ENCODE results near the gene ZSCAN21.
A peak's percentile ranks its signal among the peaks of the same experiment; 100 is the strongest.

Gene ZSCAN21

DNA sequence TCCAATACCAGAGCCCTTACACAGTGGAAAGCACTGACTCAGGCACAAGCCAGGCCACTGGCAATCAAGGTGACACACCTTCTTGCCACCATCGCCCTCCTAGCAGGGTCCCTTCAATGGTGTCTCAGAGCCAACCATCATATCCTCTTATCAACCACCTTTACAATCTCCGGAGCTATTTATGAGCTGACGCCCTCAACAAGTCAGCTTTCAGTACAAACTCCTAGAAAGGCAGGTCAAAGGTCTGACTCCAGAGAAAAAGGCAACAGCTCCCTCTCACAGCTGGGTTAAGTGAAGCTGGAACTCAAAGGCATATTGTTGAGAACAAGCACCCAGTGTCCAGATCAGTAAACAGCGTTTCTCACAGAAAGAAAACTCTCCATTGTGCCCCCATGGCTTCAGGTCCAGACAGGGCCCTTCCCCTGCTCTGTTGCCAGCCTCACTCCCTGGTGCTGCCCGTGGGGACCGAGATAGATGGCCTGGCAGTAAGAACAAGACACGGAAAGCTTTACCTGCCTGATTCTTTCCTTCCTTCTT is 29.5 kb downstream of the ZSCAN21 start:
- no peak for DNase-seq

DNA sequence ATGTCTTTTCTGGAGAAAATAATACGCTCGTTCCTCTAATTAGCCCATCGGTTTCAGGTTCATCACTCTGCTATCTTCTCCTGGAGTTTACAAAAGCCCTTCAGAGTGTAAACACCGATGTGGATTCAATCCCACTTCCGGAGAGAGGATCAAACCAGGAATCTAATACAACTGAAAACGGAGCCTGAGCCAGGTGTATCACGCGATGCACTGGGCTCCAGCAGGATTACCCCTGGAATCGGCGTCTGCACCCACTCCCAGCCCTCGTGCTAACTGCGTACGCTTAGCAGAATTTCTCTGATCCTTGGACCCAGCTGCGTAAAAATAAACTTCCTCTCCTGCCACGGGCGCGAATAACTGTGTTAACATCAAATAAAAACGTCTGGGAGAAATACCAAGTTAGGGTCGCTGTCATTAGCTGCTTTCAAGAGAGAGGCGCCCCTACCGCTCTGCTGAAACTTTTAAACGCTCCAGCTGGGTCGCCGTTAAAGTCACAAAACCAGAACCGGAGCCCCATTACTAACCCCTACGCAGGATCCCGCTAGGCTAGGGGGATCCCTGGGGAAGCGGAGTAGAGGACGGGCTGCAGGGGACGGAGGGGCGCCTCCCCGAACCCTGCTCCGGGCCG is 31.4 kb downstream of the ZSCAN21 start:
- DNase-seq, result peak in 1 of 2 experiments; percentile 10

- DNase-seq, result peak; percentile 95 to 97
Observed at GRCh38 chr7:100081535-100082102, 32.0 kb downstream of the ZSCAN21 start, which contains the start of gene ZNF3. TSS of gene ZNF3 (minus strand) at chr7:100081723. CDS start at chr7:100077357, 4,366 bp downstream.

- no peak for DNase-seq
Observed at GRCh38 chr7:100082978-100083377, 33.4 kb downstream of the ZSCAN21 start.

DNA sequence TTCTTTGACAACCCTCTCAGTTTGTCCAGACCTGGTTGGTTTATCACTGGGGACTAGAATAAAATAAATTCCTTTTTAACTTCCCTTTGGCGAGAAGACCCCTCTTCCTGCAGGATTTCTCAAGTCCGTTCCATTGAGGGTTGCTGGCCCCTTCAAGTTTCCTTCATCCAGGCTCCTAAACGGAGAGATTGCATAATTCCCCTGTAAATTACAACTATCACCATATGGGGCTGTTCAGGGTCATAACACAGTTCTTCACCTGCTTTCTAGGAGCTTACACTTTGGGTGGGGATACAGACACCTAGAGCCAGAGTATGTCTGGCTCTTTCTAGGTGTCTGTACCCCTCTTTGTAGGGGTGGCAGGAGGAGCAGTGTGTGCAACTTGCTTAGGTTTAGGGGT is 35.9 kb downstream of the ZSCAN21 start:
- no peak for DNase-seq

DNA sequence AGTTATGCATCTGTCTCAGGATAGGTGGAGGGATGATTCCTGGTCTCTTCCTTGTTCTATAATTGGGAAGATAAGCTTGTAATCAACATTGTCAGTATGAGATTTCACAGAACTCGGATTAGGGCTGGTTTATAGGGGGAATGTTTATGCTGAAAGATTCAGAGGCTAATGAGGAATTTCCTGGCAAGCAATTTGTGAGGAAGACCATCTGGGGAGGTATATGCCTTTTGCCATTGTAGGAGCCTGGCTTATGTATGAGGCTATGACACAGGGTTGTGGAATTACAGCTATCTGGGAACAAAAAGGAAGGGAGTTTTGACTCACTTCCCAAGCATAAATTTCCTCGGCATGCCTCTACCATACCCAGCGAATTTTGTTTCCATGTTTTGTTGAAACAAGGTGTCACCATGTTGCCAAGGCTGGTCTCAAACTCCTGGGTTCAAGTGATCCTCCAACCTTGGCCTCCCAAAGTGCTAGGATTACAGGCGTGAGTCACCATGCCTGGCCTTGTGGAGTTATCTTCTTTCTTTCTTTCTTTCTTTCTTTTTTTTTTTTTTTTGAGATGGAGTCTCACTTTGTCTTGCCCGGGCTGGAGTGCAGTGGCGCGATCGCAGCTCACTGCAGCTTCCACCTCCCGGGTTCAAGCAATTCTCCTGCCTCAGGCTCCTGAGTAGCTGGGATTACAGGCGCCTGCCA is 37.6 kb downstream of the ZSCAN21 start:
- no peak for DNase-seq

GRCh38 chr7:100088095-100088620 is 38.6 kb downstream of the ZSCAN21 start:
- no peak for DNase-seq

DNA sequence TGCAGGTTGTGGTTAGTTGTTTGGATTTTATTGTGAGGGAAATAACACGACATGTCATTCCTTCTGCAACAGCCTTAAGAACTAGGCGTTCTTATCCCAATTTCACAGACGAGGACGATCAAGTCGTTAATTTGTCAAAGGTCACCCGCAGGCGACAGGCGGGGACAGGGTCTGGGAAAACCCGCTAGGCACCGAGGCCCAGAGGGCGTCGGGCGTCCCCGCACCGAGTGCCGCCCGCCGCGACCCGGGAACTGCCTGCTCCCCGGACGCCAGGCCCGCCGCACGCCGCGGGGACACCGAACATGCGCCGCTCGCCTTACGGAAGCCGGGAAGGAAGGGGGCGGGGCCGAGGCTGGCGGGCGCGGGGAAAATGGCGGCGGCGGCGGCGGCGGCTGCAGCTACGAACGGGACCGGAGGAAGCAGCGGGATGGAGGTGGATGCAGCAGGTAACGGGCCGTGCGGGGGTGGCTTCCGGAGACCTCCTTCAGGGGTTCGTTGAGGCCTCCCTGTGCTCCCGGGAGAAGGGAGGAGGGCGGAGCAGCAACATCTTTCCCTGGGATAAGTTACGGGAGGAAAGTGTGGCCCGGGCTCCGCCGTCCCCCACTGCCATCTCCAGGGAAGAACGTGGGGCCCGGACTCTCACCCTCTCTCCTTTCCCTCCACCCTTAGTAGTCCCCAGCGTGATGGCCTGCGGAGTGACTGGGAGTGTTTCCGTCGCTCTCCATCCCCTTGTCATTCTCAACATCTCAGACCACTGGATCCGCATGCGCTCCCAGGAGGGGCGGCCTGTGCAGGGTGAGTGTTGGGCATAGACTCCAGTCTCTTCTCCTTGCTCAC is 39.3 kb downstream of the ZSCAN21 start, which contains the start of gene COPS6:
COPS6 (plus strand) TSS at position 349 of the 837 bp plus-strand sequence; CDS start at position 371, 22 bp downstream.
- DNase-seq, result peak; percentile 36 to 43

- DNase-seq, result no peak
Observed at GRCh38 chr7:100089458-100090196, 40.1 kb downstream of the ZSCAN21 start.

DNA sequence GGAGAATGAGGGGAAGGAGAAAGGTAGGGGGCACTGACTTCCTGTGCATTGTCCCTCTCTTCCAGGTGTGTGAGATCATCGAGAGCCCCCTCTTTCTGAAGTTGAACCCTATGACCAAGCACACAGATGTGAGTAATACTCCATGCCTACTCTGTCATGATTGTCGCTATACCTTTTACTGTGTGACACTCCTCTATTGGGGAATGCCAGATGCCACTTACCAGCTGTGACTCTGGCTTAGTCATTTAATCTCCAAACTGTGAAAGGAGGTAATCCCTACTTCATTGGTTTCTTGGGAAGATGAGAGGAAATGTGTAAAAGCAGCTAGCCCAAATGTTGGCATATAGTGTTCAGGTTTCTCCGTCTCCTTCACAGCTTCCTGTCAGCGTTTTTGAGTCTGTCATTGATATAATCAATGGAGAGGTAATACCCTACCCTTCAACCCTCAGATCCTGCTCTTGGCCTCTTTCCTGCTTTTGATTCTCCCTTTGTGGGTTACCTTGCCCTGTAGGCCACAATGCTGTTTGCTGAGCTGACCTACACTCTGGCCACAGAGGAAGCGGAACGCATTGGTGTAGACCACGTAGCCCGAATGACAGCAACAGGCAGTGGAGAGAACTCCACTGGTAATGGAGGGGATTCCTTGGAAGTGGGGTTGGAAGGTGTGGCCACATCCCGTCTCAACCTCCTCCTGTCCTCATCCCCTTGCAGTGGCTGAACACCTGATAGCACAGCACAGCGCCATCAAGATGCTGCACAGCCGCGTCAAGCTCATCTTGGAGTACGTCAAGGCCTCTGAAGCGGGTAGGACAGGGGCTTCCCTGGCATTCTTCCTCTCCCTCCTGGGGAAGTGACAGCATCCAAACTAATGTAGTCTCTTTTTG is 41.2 kb downstream of the ZSCAN21 start:
- no peak for DNase-seq

DNA sequence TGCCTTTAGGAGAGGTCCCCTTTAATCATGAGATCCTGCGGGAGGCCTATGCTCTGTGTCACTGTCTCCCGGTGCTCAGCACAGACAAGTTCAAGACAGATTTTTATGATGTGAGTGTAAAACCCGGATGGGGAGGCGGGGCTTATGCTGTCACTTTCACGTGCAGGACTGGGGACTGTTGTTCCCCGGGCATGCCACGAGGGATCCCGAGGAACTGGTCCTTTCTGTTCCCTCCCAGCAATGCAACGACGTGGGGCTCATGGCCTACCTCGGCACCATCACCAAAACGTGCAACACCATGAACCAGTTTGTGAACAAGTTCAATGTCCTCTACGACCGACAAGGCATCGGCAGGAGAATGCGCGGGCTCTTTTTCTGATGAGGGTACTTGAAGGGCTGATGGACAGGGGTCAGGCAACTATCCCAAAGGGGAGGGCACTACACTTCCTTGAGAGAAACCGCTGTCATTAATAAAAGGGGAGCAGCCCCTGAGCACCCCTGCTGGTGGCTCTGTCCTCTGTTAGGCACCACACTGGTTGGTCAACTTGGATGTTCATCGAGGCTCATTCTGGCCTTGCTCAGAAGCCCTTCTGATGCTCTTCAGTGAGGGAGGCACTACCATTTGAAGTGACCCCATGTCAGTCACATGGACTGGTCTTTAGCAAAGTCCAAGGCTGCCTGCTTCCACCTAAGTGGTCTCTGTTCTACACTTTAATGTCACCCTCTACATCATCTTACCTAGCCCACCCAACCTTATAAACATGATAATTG is 42.0 kb downstream of the ZSCAN21 start:
- DNase-seq, result no peak

GRCh38 chr7:100093054-100093453 is 43.5 kb downstream of the ZSCAN21 start:
- DNase-seq, result no peak

DNA sequence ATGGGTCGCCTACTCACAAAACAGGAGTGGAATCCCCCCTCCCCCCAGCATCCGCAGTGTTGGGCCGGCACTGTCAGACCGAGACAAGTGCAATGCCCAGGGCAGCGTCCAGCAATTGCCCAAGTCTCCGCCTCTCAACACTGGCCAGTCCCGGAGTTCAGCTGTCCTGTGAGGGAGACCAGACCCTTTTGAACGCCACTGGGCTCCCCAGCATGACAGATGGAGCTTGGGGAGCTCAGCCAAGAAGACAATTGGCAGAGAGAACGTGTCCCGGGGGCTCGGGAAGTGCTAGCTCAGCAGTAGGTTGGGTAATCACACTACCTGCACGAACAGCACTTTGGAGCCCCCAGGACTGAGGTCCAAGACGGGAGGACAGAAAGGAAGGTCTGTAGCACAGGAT is 43.9 kb downstream of the ZSCAN21 start:
- DNase-seq, result no peak

- no peak for DNase-seq
Observed at GRCh38 chr7:100093925-100094486, 44.4 kb downstream of the ZSCAN21 start.

GRCh38 chr7:100095289-100095688 is 45.7 kb downstream of the ZSCAN21 start:
- no peak for DNase-seq

DNA sequence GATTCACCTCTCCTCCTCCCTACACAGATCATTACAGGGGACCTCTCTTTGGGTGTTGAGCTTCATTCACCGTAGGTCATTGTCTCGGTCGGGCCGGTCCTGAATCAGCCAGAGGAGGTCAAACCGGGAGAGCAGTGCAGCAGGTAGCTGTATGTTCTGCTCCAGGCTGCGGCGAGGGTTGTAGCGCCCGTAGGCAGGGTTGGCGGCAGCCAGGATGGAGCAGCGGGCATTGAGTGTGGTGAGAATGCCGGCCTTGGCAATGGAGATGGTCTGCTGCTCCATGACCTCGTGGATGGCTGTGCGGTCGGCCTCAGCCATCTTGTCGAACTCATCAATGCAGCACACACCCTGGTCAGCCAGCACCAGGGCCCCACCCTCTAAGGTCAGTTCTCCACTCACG is 46.1 kb downstream of the ZSCAN21 start:
- no peak for DNase-seq

- DNase-seq, result no peak
Observed at GRCh38 chr7:100098913-100099312, 49.3 kb downstream of the ZSCAN21 start.

DNA sequence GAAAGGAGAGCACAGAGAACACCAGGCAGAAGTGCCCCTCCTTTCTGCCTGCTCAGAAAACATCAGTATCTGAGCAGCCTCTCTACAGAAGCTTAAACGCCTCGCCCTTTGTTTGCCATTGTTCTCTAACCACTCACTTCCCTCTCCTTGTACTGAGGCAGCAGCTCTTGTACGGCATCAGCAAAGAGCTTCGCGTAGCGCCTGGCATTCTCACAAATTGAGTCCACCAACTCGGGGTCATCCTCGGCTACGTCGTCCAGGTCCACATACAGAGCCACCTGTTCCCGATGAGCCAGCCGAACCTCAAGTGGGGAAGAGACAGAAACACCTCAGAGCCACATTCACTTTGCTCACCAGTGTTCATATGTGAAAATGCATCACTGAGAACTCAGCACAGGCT is 49.9 kb downstream of the ZSCAN21 start:
- DNase-seq, result no peak

GRCh38 chr7:100100420-100101015 is 50.9 kb downstream of the ZSCAN21 start:
- peak; percentile 68 to 75 for DNase-seq

All from AML-193 (cell line).